ENCODE results near the gene GPC4.

The GPC4 gene

GRCh38 chrX:133412665-133413064 lies 2.6 kb downstream of the GPC4 start:
- no peak overlapping the region for H3K4me3 ChIP-seq (ENCODE audit: low read depth, low read length)
- TF ChIP-seq CTCF (conservative IDR thresholded peaks at IDR 0.05; ENCODE audit: low read depth, low read length), result no peak
- DNase-seq (ENCODE audit: low read depth), result no peak

- peak; percentile 56 for DNase-seq (ENCODE audit: low read depth)
- H3K4me3 ChIP-seq (ENCODE audit: low read depth, low read length), result no peak overlapping the region
- TF ChIP-seq CTCF (conservative IDR thresholded peaks at IDR 0.05; ENCODE audit: low read depth, low read length), result no peak
These were observed 3.0 kb downstream of the GPC4 start for GRCh38 chrX:133412246-133412645.

GRCh38 chrX:133410550-133410949 lies 4.7 kb downstream of the GPC4 start:
- DNase-seq (ENCODE audit: low read depth), result no peak
- no peak overlapping the region for H3K4me3 ChIP-seq (ENCODE audit: low read depth, low read length)
- TF ChIP-seq CTCF (conservative IDR thresholded peaks at IDR 0.05; ENCODE audit: low read depth, low read length), result no peak

GRCh38 chrX:133405498-133406185 lies 9.6 kb downstream of the GPC4 start:
- TF ChIP-seq CTCF (conservative IDR thresholded peaks at IDR 0.05; ENCODE audit: low read depth, low read length), result no peak
- H3K4me3 ChIP-seq (ENCODE audit: low read depth, low read length), result no peak overlapping the region
- DNase-seq (ENCODE audit: low read depth), result no peak

- no peak for TF ChIP-seq CTCF (conservative IDR thresholded peaks at IDR 0.05; ENCODE audit: low read depth, low read length)
- H3K4me3 ChIP-seq (ENCODE audit: low read depth, low read length), result no peak overlapping the region
- no peak for DNase-seq (ENCODE audit: low read depth)
These were observed 11.3 kb downstream of the GPC4 start for GRCh38 chrX:133403984-133404383.

- TF ChIP-seq CTCF (conservative IDR thresholded peaks at IDR 0.05; ENCODE audit: low read depth, low read length), result no peak
- no peak overlapping the region for H3K4me3 ChIP-seq (ENCODE audit: low read depth, low read length)
- DNase-seq (ENCODE audit: low read depth), result no peak
These were observed 12.3 kb downstream of the GPC4 start for GRCh38 chrX:133402830-133403625.

Measured in choroid plexus epithelial cell (primary cell).